Trophoblast cell (in vitro differentiated cells and primary cell): Measurements from ENCODE around the gene MESD.
A peak's percentile ranks its signal among the peaks of the same experiment; 100 is the strongest.

Source experiments
- DNase-seq, 2 donors: peaks; one replicate each; pipeline ENCODE4 v3.0.0-alpha.2; 2016
- H2AFZ ChIP-seq: 2 replicates; pipeline ENCODE4 v1.6.1; 2013; ENCODE audit warnings: low read length, moderate library complexity, mild to moderate bottlenecking; ENCODE audit not compliant: insufficient read depth, poor library complexity
- H2AK5ac ChIP-seq: 2 replicates; pipeline ENCODE4 v1.6.1; 2013; ENCODE audit warnings: mild to moderate bottlenecking, low read length
- H2BK120ac ChIP-seq: 2 replicates; pipeline ENCODE4 v1.6.1; 2013; ENCODE audit warnings: low read length, mild to moderate bottlenecking, moderate library complexity; ENCODE audit not compliant: insufficient read depth, poor library complexity
- H2BK12ac ChIP-seq: 2 replicates; pipeline ENCODE4 v1.6.1; 2013; ENCODE audit warnings: mild to moderate bottlenecking, low read length, moderate library complexity
- H2BK5ac ChIP-seq: 2 replicates; pipeline ENCODE4 v1.6.1; 2013; ENCODE audit warnings: low read length, low read depth, moderate library complexity, mild to moderate bottlenecking; ENCODE audit not compliant: poor library complexity
- H3K14ac ChIP-seq: 2 replicates; pipeline ENCODE4 v1.6.1; 2013; ENCODE audit warnings: mild to moderate bottlenecking, low read length
- H3K18ac ChIP-seq: 2 replicates; pipeline ENCODE4 v1.6.1; 2013; ENCODE audit warnings: mild to moderate bottlenecking, low read length
- H3K23ac ChIP-seq: 2 replicates; pipeline ENCODE4 v1.6.1; 2013; ENCODE audit warnings: low read length
- H3K27ac ChIP-seq: 2 replicates; pipeline ENCODE4 v1.5.1; 2013; ENCODE audit warnings: low read depth, mild to moderate bottlenecking, inconsistent platforms, low read length, moderate library complexity
- H3K27me3 ChIP-seq: 2 replicates; pipeline ENCODE4 v1.6.1; 2013; ENCODE audit warnings: inconsistent platforms, mild to moderate bottlenecking, low read length, moderate library complexity; ENCODE audit not compliant: insufficient read depth
- H3K36me3 ChIP-seq, 2 experiments: 1 replicate in 1 of 2; 2 replicates in 1 of 2; pipeline ENCODE4 v1.6.1; 2013; ENCODE audit warnings: low read length in 2 of 2, mild to moderate bottlenecking in 2 of 2, moderate library complexity in 1 of 2; ENCODE audit not compliant: insufficient read depth in 2 of 2, control insufficient read depth in 1 of 2
- H3K4ac ChIP-seq: 2 replicates; pipeline ENCODE4 v1.6.1; 2013; ENCODE audit warnings: low read depth, mild to moderate bottlenecking, low read length, moderate library complexity
- H3K4me1 ChIP-seq, 2 experiments: 1 replicate in 1 of 2; 2 replicates in 1 of 2; pipeline ENCODE4 v1.6.1; 2013; ENCODE audit warnings: low read length in 2 of 2, mild to moderate bottlenecking in 2 of 2, moderate library complexity in 1 of 2; ENCODE audit not compliant: insufficient read depth in 2 of 2, control insufficient read depth in 1 of 2
- H3K4me2 ChIP-seq: 2 replicates; pipeline ENCODE4 v1.6.1; 2013; ENCODE audit warnings: inconsistent platforms, mild to moderate bottlenecking, low read length, moderate library complexity
- H3K4me3 ChIP-seq: 2 replicates; pipeline ENCODE4 v1.5.1; 2013; ENCODE audit warnings: mild to moderate bottlenecking, low read depth, low read length, inconsistent platforms
- H3K79me1 ChIP-seq: one replicate; pipeline ENCODE4 v1.6.1; 2013; ENCODE audit warnings: low read length
- H3K79me2 ChIP-seq: 2 replicates; pipeline ENCODE4 v1.6.1; 2013; ENCODE audit warnings: low read length, mild to moderate bottlenecking; ENCODE audit not compliant: control insufficient read depth, insufficient read depth, poor library complexity
- H3K9ac ChIP-seq: 2 replicates; pipeline ENCODE4 v1.6.1; 2013; ENCODE audit warnings: mild to moderate bottlenecking, low read length
- H3K9me3 ChIP-seq: 2 replicates; pipeline ENCODE4 v1.6.1; 2013; ENCODE audit warnings: low read depth, mild to moderate bottlenecking, control low read depth, inconsistent platforms, low read length; ENCODE audit not compliant: insufficient read depth
- H4K12ac ChIP-seq: 2 replicates; pipeline ENCODE4 v1.6.1; 2013; ENCODE audit warnings: low read depth, mild to moderate bottlenecking, low read length, moderate library complexity
- H4K8ac ChIP-seq: 2 replicates; pipeline ENCODE4 v1.6.1; 2013; ENCODE audit warnings: low read depth, mild to moderate bottlenecking, low read length, moderate library complexity
- H4K91ac ChIP-seq: one replicate; pipeline ENCODE4 v1.6.1; 2013; ENCODE audit warnings: low read depth, mild to moderate bottlenecking, low read length, moderate library complexity
- WGBS: extraction: QIAGEN DNeasy Blood & Tissue Kit; methylation state at CpG from one replicate; pipeline ENCODE4 v1.1.7; 2013; ENCODE audit warnings: missing lambda C conversion rate; ENCODE audit not compliant: insufficient read length, insufficient coverage; ENCODE audit errors: extremely low coverage; 5-methylcytosine and 5-hydroxymethylcytosine counted together

MESD gene

DNA sequence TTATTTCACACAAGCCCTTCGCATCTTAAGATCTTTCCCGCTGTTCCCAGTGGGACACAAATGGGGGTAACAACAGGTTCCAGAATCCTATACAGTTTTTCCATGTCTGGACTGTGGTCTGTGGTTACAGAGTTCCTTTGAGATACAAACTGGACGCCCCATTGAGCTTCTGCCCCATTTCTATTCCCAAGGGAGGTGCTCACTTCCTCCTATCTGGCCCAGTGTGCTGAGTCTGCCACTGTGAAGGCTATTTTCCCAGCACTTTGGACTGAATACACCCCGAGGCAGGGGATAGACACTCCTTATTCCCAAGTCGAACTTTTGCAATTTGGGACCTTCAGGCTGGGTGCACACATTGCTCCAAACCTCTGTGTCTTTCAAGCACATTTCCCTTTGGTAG, 44.0 kb downstream of the MESD start:
- Histone ChIP-seq H3K27ac (no peak overlapping the region), H2BK5ac (no peak overlapping the region), H3K4ac (no peak overlapping the region), H2BK12ac (no peak overlapping the region), H3K9ac (no peak overlapping the region), H2BK120ac (no peak overlapping the region), H3K14ac (no peak overlapping the region), H3K18ac (no peak overlapping the region), H2AFZ (no peak overlapping the region), H3K9me3 (no peaks in the 10 kb centered on the region), H4K91ac (no peak overlapping the region), H3K4me3 (no peak overlapping the region), H4K8ac (no peak overlapping the region), H3K4me2 (no peak overlapping the region), H2AK5ac (no peak overlapping the region), H3K4me1 (peaks cover 6 to 11% of the 10 kb centered on the region in 2 experiments), H4K12ac (no peak overlapping the region), H3K27me3 (no peaks in the 10 kb centered on the region), H3K23ac (no peak overlapping the region), H3K79me2 (no peaks in the 10 kb centered on the region), H3K36me3 (peaks cover 38 to 62% of the 10 kb centered on the region in 2 experiments), H3K79me1 (no peaks in the 10 kb centered on the region)
- WGBS = no CpG with 5 or more reads among the region's 5 CpGs
- no peak for DNase-seq

DNA sequence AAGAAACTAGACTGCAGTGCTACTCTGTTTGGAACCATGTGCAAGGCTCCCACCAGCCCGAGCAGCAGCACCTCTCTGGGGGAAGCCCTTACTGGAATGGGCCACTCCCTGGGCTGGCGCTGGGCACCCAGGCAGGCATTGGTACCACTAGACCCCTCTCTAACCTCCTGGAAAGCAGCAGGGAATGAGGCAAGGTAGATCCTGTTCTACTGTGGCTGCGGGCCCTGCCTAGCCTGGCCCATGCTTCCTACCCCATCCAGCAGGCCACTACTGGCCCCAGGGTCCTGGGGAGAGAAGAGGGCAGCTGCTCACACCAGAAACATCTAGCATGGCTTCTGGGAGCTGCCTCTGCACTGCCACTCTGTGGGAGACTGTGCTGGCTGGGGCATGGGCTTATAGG, 44.8 kb downstream of the MESD start:
- Histone ChIP-seq H3K14ac (no peak overlapping the region), H3K27ac (no peak overlapping the region), H3K79me1 (no peaks in the 10 kb centered on the region), H3K23ac (no peak overlapping the region), H2BK12ac (no peak overlapping the region), H3K4ac (no peak overlapping the region), H2AFZ (no peak overlapping the region), H3K36me3 (peaks cover 34 to 60% of the 10 kb centered on the region in 2 experiments), H3K9me3 (no peaks in the 10 kb centered on the region), H3K4me1 (peaks cover 6 to 11% of the 10 kb centered on the region in 2 experiments), H4K8ac (no peak overlapping the region), H2BK120ac (no peak overlapping the region), H3K27me3 (no peaks in the 10 kb centered on the region), H3K4me2 (no peak overlapping the region), H3K9ac (no peak overlapping the region), H3K4me3 (no peak overlapping the region), H2BK5ac (no peak overlapping the region), H3K18ac (no peak overlapping the region), H2AK5ac (no peak overlapping the region), H3K79me2 (no peaks in the 10 kb centered on the region), H4K12ac (no peak overlapping the region), H4K91ac (no peak overlapping the region)
- WGBS = no CpG with 5 or more reads among the region's 3 CpGs
- DNase-seq = no peak

DNA sequence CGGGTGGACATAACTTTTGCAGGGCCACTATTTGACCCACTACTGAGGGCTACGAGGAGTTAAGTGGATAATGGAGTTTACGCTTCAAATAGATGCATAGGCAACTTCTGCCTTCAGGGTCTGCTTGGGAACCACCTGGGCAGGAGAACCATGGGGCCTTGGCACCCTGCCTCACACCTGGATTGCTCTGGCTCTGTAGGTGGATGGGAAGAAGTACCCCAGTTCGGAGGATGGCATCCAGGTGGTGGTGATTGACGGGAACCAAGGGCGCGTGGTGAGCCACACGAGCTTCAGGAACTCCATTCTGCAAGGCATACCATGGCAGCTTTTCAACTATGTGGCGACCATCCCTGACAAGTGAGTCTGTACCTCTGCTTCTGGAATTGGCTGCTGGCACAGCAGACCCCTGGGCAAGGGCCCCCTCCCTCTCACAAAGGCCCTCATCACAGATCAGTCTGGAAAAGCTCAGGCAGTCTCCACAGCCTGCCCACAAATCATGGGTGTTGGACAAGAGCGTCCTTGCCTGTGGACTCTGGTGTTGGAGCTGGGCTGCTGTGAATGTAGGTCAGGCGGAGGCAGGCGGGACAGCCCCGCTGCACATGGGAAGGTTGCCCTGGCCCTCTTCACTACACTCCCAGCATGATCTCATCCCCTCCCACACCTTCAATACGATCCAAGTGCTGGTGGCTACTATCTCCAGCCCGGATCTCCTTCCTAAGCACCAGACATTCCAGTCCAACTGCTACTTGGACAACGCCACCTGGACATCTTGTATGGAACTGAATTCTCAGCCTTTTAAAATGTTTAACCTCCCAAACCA, 46.7 kb downstream of the MESD start:
- WGBS = no CpG with 5 or more reads among the region's 16 CpGs
- Histone ChIP-seq H2BK5ac (no peak overlapping the region), H3K27me3 (no peaks in the 10 kb centered on the region)

DNA sequence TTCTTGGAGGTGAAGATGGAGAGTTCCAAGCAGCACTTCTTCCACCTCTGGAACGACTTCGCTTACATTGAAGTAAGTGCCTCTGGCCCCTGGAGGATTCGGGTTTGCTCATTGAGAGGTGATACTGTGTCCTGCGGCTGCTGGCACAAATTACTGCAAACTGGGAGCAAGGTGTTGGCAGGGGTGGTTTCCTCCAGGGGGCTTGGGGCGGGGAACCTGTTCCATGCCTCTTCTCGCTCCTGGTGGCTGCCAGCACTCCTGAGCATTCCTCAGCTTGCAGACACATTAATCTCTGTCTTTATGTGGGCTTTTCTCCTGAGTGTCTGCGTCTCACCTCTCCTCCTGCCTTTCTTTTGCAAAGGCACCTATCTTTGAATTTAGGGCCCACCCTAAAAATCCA, 47.4 kb downstream of the MESD start:
- no peak overlapping the region for H3K4me3 ChIP-seq
- H3K27me3 ChIP-seq = no peaks in the 10 kb centered on the region
- no peak overlapping the region for H3K14ac ChIP-seq
- H3K36me3 ChIP-seq = peaks cover 21 to 43% of the 10 kb centered on the region in 2 experiments
- H2AFZ ChIP-seq = no peak overlapping the region
- no peak overlapping the region for H3K9ac ChIP-seq
- H3K4me2 ChIP-seq = no peak overlapping the region
- no peak overlapping the region for H3K4ac ChIP-seq
- H3K23ac ChIP-seq = no peak overlapping the region
- no peak overlapping the region for H3K18ac ChIP-seq
- H2BK120ac ChIP-seq = no peak overlapping the region
- no peak for DNase-seq
- H3K79me1 ChIP-seq = no peaks in the 10 kb centered on the region
- H4K8ac ChIP-seq = no peak overlapping the region
- no peak overlapping the region for H4K91ac ChIP-seq
- H2BK5ac ChIP-seq = no peak overlapping the region
- peaks cover 6 to 11% of the 10 kb centered on the region in 2 experiments for H3K4me1 ChIP-seq
- H3K9me3 ChIP-seq = no peaks in the 10 kb centered on the region
- H4K12ac ChIP-seq = no peak overlapping the region
- H3K79me2 ChIP-seq = no peaks in the 10 kb centered on the region
- no CpG with 5 or more reads among the region's 7 CpGs for WGBS
- H3K27ac ChIP-seq = no peak overlapping the region
- H2BK12ac ChIP-seq = no peak overlapping the region
- no peak overlapping the region for H2AK5ac ChIP-seq

More for the DNA sequence above, 46.7 kb downstream of the MESD start:
- DNase-seq = peak; percentile 87 to 92
- Histone ChIP-seq H3K4me1 (peaks cover 6 to 11% of the 10 kb centered on the region in 2 experiments), H3K79me1 (no peaks in the 10 kb centered on the region), H4K91ac (no peak overlapping the region), H3K36me3 (peaks cover 21 to 46% of the 10 kb centered on the region in 2 experiments), H4K12ac (no peak overlapping the region), H2BK120ac (no peak overlapping the region), H3K79me2 (no peaks in the 10 kb centered on the region), H3K9ac (no peak overlapping the region), H3K4ac (no peak overlapping the region), H3K4me2 (no peak overlapping the region), H3K23ac (no peak overlapping the region), H4K8ac (no peak overlapping the region), H2AFZ (no peak overlapping the region), H2AK5ac (no peak overlapping the region), H3K14ac (no peak overlapping the region), H3K18ac (no peak overlapping the region), H2BK12ac (no peak overlapping the region), H3K9me3 (no peaks in the 10 kb centered on the region), H3K27ac (no peak overlapping the region), H3K4me3 (no peak overlapping the region)
